K562 (cell line): ENCODE data around the gene TSGA10IP. TPM values are rescaled to one million over a fixed set of nuclear protein-coding genes. Genes with fewer than 3 reads are reported as not detected.

ENCODE experiments used
- ATF7 ChIP-seq: fragments of 450-650 bp; IDR thresholded peaks from 2 replicates; pipeline ENCODE4 v1.7.1; 2014; ENCODE audit warnings: mild to moderate bottlenecking, moderate library complexity
- C11orf30 ChIP-seq: fragments of 450-650 bp; IDR thresholded peaks from 2 replicates; pipeline ENCODE4 v1.6.1; 2016; ENCODE audit warnings: low read depth, mild to moderate bottlenecking
- CC2D1A ChIP-seq: fragments of 450-650 bp; IDR thresholded peaks from 2 replicates; pipeline ENCODE4 v1.6.1; 2017; ENCODE audit warnings: mild to moderate bottlenecking
- CUX1 ChIP-seq: fragments of 200-800 bp; sonication (Bioruptor generic); IDR thresholded peaks from 2 replicates; pipeline ENCODE4 v1.6.1; 2016; ENCODE audit warnings: missing genetic modification characterization, missing compliant biosample characterization
- E2F8 ChIP-seq: fragments of 450-650 bp; IDR thresholded peaks from 2 replicates; pipeline ENCODE4 v1.7.1; 2018; ENCODE audit warnings: mild to moderate bottlenecking, low read depth; ENCODE audit not compliant: partially characterized antibody
- EHMT2 ChIP-seq: fragments of 450-650 bp; IDR thresholded peaks from 2 replicates; pipeline ENCODE4 v1.6.1; 2018; ENCODE audit warnings: antibody characterized with exemption
- GABPB1 ChIP-seq: sonication (generic); formaldehyde crosslinking; IDR thresholded peaks from 2 replicates; pipeline ENCODE4 v1.8.0; 2022; ENCODE audit warnings: mild to moderate bottlenecking, missing genetic modification reagents
- HDGF ChIP-seq: fragments of 450-650 bp; IDR thresholded peaks from 2 replicates; pipeline ENCODE4 v1.6.1; 2016
- HNRNPUL1 ChIP-seq: fragments of 200-400 bp; formaldehyde crosslinking; IDR thresholded peaks from 2 replicates; pipeline ENCODE4 v1.6.1; 2017; ENCODE audit warnings: low read length
- JUN ChIP-seq, 2 experiments: sonication (generic) in 1 of 2; formaldehyde crosslinking in 1 of 2; IDR thresholded peaks; 2 replicates each; pipeline versions ENCODE4 v1.6.1 to v1.8.0; 2012 to 2022; ENCODE audit warnings: borderline replicate concordance in 2 of 2, mild to moderate bottlenecking in 2 of 2, improper control_type of control experiment in 1 of 2, low read depth in 1 of 2, low read length in 1 of 2, missing genetic modification reagents in 1 of 2
- KLF6 ChIP-seq: fragments of 250-450 bp; sonication (Bioruptor Pico); IDR thresholded peaks from 2 replicates; pipeline ENCODE4 v1.4.0; 2020; ENCODE audit warnings: mild to moderate bottlenecking, moderate library complexity, borderline replicate concordance
- MAFF ChIP-seq: IDR thresholded peaks from 2 replicates; pipeline ENCODE4 v1.6.1; 2012; ENCODE audit warnings: low read length, improper control_type of control experiment
- MBD1 ChIP-seq: fragments of 250-450 bp; sonication (Bioruptor Pico); IDR thresholded peaks from 2 replicates; pipeline ENCODE4 v1.8.0; 2022; ENCODE audit warnings: inconsistent platforms
- RCOR1 ChIP-seq, 2 experiments: IDR thresholded peaks; 2 replicates each; pipeline ENCODE4 v1.6.1; 2012; ENCODE audit warnings: low read depth in 2 of 2, low read length in 2 of 2, borderline replicate concordance in 1 of 2, improper control_type of control experiment in 1 of 2
- U2AF1 ChIP-seq: fragments of 200-400 bp; formaldehyde crosslinking; optimal IDR thresholded peaks from 2 replicates; pipeline ENCODE3; 2017; ENCODE audit warnings: mild to moderate bottlenecking, low read depth, low read length, moderate library complexity
- ZNF263 ChIP-seq: sonication (generic); formaldehyde crosslinking; IDR thresholded peaks from 2 replicates; pipeline ENCODE4 v1.8.0; 2022; ENCODE audit warnings: mild to moderate bottlenecking, missing genetic modification reagents, borderline replicate concordance
- ZNF311 ChIP-seq: fragments of 250-450 bp; sonication (Bioruptor Pico); IDR thresholded peaks from 2 replicates; pipeline ENCODE4 v1.4.0; 2020; ENCODE audit warnings: mild to moderate bottlenecking, moderate library complexity
- ZNF699 ChIP-seq: fragments of 250-450 bp; sonication (Bioruptor Pico); IDR thresholded peaks from 2 replicates; pipeline ENCODE4 v1.8.0; 2021; ENCODE audit warnings: mild to moderate bottlenecking, moderate library complexity; ENCODE audit not compliant: insufficient replicate concordance
- polyA plus RNA-seq, 8 experiments: library from polyadenylated mRNA; depleted of rRNA in 4 of 8; stranded (reverse) in 5 of 8; unstranded in 3 of 8; fragments of >200 nt; fragmentation: Nextera tagmentation in 2 of 8; fragmentation: Illumina TruSeq in 1 of 8; extraction: Ambion mirVana in 2 of 8; extraction: Trizol in 1 of 8; gene quantifications; 2 replicates each; pipeline versions ENCODE4 v1.2.1 to v1.2.3, GENCODE V29; 2011 to 2014; ENCODE audit warnings: inconsistent platforms in 1 of 8, missing spikeins in 1 of 8
- total RNA-seq, 7 experiments: library from RNA; depleted of rRNA in 6 of 7; stranded (reverse); fragments of >200 nt in 6 of 7; fragmentation: Illumina TruSeq in 2 of 7; extraction: Trizol in 2 of 7; gene quantifications; 2 replicates each; pipeline versions ENCODE4 v1.2.1 to v1.2.3, GENCODE V29; 2011 to 2021; ENCODE audit warnings: low replicate concordance in 1 of 7

Gene TSGA10IP
- total and polyA plus RNA-seq, 9 of the 15 experiments (the other 6 are each of a cell fraction or from before 2014, with no cell fraction given) = not detected

- TF ChIP-seq E2F8 (peak; percentile 98), KLF6 (CRISPR knock-in tag) (peak; percentile 75; the same call in 1 of the 2 replicates), MBD1 (CRISPR knock-in tag) (no peak), CC2D1A (no peak), CUX1 (no peak), MAFF (no peak), U2AF1 (no peak), ZNF311 (no peak; the same call in 1 of the 2 replicates), EHMT2 (peak; percentile 73; the same call in 1 of the 2 replicates), ATF7 (peak; percentile 84), HDGF (no peak), JUN (IDR thresholded peaks at IDR 0.05; ENCODE audit: borderline replicate concordance, low read depth, low read length) (0 out of 2 replicates have a peak, but pooled peaks have one; percentile 58), JUN (CRISPR knock-in tag; IDR thresholded peaks at IDR 0.05; ENCODE audit: borderline replicate concordance) (no peak; the same call in 1 of the 2 replicates), HNRNPUL1 (no peak), ZNF699 (no peak), ZNF263 (CRISPR knock-in tag) (peak; percentile 62; the same call in 1 of the 2 replicates), C11orf30 (peak; percentile 99), RCOR1 (IDR thresholded peaks at IDR 0.05; ENCODE audit: borderline replicate concordance in 1 of 2, low read depth in 2 of 2, low read length in 2 of 2) (peak in 1 of 2 experiments; percentile 67; a peak in 1 of 4 replicates), GABPB1 (peak; percentile 100)
Observed at GRCh38 chr11:66001942-66002647, 56.8 kb downstream of the TSGA10IP start, which contains the start of the genes BANF1 and EIF1AD (continued).
